Measurements from ENCODE around the gene TIAM2. TPM values are rescaled to one million over a fixed set of nuclear protein-coding genes. Genes with fewer than 3 reads are reported as not detected.
"Not testable (repeated sequence)": the region's sequence is repeated elsewhere in the genome, so short reads cannot be mapped to it uniquely, and the experiment has no call there.

Gene TIAM2
- total RNA-seq, 4 donors from 2014 or later, result 25.7 to 77.1 (median 56.6) TPM

DNA sequence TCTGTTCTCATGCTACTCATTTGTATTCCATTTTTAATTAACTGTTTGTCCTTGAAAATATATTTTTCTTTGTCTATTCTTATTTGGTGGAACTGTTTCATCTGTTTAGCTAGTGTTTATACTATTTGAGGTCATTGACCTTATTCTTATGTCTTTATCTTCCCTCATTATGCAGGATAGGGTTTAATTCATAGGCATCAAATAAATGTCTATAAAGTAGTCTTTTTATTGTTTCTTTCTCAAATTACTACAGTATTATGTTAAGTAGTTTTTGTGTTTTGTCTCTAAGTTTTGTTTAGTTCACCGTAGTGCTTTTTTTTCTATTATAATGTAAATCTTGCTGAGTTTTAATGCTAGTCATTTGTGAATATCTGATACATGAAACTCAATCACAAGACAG is 19.0 kb downstream of the TIAM2 start:
- Histone ChIP-seq H3K27me3 (no peaks in the 10 kb centered on the region), H3K4me3 (no peak overlapping the region), H3K36me3 (no peaks in the 10 kb centered on the region), H3K9me3 (no peaks in the 10 kb centered on the region), H3K4me1 (no peaks in the 10 kb centered on the region), H3K27ac (no peak overlapping the region)
- DNase-seq, result no peak
- no peak for TF ChIP-seq POLR2A (IDR thresholded peaks at IDR 0.05)
- TF ChIP-seq, protein P1, sequence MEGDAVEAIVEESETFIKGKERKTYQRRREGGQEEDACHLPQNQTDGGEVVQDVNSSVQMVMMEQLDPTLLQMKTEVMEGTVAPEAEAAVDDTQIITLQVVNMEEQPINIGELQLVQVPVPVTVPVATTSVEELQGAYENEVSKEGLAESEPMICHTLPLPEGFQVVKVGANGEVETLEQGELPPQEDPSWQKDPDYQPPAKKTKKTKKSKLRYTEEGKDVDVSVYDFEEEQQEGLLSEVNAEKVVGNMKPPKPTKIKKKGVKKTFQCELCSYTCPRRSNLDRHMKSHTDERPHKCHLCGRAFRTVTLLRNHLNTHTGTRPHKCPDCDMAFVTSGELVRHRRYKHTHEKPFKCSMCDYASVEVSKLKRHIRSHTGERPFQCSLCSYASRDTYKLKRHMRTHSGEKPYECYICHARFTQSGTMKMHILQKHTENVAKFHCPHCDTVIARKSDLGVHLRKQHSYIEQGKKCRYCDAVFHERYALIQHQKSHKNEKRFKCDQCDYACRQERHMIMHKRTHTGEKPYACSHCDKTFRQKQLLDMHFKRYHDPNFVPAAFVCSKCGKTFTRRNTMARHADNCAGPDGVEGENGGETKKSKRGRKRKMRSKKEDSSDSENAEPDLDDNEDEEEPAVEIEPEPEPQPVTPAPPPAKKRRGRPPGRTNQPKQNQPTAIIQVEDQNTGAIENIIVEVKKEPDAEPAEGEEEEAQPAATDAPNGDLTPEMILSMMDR (IDR thresholded peaks at IDR 0.05), result no peak
- intact Hi-C loops (cut with DNase I; ENCODE audit: low total_unique reads), result no loop called here

DNA sequence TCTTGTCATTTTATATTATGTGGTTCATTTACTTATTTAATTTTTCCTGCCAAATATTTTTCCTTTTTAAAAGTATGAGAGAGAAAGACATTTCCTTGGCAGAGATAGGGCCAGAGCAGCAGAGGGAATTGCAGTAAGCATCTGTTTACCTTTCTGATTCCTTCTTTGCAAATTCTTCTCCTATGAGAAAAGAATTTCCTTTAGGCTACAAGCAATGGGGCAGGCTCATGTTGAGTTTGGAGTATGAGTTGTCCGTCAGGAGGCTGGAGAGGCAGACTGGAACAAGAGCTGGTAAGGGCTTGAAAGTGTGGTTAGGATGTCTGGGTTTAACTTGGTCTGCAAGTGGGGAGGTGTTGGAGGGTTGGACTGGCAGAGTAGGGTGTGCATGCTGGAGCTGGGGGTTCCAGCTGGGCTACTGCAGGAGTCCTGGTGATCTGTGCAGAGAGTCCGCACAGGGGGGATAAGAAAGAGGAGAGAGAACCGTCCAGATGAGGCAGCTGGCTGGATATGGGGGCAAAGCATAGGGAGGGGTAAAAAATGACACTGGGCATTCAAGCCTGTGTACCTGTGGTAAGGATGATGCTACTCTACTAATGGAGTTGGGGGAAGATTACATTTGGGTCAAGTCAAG is 19.7 kb downstream of the TIAM2 start:
- H3K27ac ChIP-seq, result no peak overlapping the region
- H3K4me3 ChIP-seq, result no peak overlapping the region
- DNase-seq, result no peak
- H3K4me1 ChIP-seq, result no peaks in the 10 kb centered on the region
- no peaks in the 10 kb centered on the region for H3K27me3 ChIP-seq
- intact Hi-C loops (cut with DNase I; ENCODE audit: low total_unique reads), result no loop called here
- no peak for TF ChIP-seq POLR2A (IDR thresholded peaks at IDR 0.05)
- TF ChIP-seq, protein P1 (IDR thresholded peaks at IDR 0.05), result no peak
- H3K9me3 ChIP-seq, result no peaks in the 10 kb centered on the region
- no peaks in the 10 kb centered on the region for H3K36me3 ChIP-seq

DNA sequence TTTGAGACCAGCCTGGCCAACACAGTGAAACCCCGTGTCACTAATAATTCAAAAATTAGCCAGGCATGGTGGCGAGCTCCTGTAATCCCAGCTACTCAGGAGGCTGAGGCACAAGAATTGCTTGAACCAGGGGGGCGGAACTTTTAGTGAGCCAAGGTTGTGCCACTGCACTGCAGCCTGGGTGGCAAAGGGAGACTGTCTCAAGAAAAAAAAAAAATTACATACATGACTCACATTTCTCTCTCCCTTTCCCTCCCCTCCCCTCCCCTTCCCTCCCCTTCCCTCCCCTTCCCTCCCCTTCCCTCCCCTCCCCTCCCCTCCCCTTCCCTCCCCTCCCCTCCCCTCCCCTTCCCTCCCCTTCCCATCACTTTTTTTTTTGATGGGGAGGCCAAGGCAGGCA is 23.3 kb downstream of the TIAM2 start:
- H3K9me3 ChIP-seq; H3K27me3 ChIP-seq; H3K4me1 ChIP-seq; H3K4me3 ChIP-seq; DNase-seq; H3K27ac ChIP-seq; H3K36me3 ChIP-seq; intact Hi-C loops (cut with DNase I; ENCODE audit: low total_unique reads): not testable (repeated sequence)

DNA sequence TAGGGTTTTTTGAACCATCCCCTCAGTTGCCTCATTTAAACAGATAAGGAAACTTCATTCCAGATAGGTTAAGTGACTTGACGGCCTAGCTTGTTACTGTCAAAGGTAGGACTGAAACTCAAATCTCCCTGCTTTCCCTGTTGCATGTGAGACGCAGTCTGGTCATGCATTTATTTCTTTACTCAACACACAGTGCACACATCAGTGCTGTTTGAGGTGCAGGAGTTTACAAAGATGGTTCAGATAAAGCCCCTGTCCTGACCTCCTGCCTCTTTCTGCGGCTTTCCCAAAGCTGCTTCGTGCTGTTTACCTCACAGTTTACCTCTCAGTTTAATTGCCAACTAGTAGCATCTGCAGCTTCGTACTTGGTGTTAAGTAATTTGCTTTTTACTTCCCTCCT is 26.6 kb downstream of the TIAM2 start:
- Histone ChIP-seq H3K36me3 (no peaks in the 10 kb centered on the region), H3K9me3 (no peaks in the 10 kb centered on the region), H3K4me3 (no peak overlapping the region), H3K27ac (no peak overlapping the region), H3K4me1 (no peaks in the 10 kb centered on the region), H3K27me3 (no peaks in the 10 kb centered on the region)
- TF ChIP-seq, protein P1 (IDR thresholded peaks at IDR 0.05), result no peak
- no peak for TF ChIP-seq POLR2A (IDR thresholded peaks at IDR 0.05)
- intact Hi-C loops (cut with DNase I; ENCODE audit: low total_unique reads), result no loop called here
- no peak for DNase-seq

DNA sequence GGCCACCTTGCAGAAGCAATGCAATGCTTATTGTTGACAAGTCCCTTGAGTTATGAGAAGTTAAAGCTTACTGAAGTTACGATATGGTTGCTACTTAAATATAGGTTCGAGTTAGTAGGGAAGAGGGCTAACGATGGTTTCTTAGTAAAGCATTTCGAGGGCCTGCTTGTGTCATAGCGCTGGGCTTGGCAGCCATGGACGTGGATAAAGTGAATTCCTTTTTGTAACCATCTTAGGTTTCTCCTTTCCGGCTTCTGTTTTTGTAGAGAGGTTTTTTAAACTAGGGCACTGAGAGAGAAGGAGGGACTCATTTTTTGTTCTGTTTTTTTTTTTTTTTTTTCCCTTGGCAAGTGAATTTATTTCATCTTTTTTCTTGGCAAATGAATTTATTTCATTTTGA is 27.6 kb downstream of the TIAM2 start:
- TF ChIP-seq, protein P1 (IDR thresholded peaks at IDR 0.05), result no peak
- TF ChIP-seq POLR2A (IDR thresholded peaks at IDR 0.05), result no peak
- intact Hi-C loops (cut with DNase I; ENCODE audit: low total_unique reads), result no loop called here
- H3K27ac ChIP-seq, result no peak overlapping the region

DNA sequence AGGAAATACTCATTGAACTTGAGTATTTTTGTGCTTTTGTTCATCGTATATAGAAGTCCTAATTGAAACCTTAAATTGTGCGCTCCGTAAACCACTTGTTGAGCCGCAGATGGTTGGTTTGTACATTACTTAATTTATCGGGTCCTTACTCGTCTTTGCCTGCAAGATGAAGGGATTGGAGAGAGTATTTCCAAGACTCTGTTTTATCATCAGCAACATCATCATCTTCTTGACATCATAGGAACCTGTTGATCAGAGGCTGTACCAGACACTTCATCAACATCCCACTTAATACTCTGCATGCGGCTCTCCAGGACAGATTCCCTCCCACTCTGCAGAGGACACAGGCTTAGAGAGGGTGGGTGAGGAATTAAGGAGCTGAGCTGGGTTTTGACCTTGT is 28.6 kb downstream of the TIAM2 start:
- Histone ChIP-seq H3K36me3 (no peaks in the 10 kb centered on the region), H3K27me3 (no peaks in the 10 kb centered on the region), H3K27ac (no peak overlapping the region), H3K4me3 (no peak overlapping the region), H3K9me3 (no peaks in the 10 kb centered on the region), H3K4me1 (no peaks in the 10 kb centered on the region)
- intact Hi-C loops (cut with DNase I; ENCODE audit: low total_unique reads), result no loop called here
- TF ChIP-seq POLR2A (IDR thresholded peaks at IDR 0.05), result no peak
- TF ChIP-seq, protein P1 (IDR thresholded peaks at IDR 0.05), result no peak
- no peak for DNase-seq

More for the DNA sequence above, 27.6 kb downstream of the TIAM2 start:
- Histone ChIP-seq H3K4me1 (no peaks in the 10 kb centered on the region), H3K36me3 (no peaks in the 10 kb centered on the region), H3K4me3 (no peak overlapping the region), H3K27me3 (no peaks in the 10 kb centered on the region), H3K9me3 (no peaks in the 10 kb centered on the region)
- no peak for DNase-seq

Data from uterus (tissue), 4 donors.